Islet of Langerhans (tissue), 1 donor: ENCODE data around the gene ZNF662.
"Not testable (repeated sequence)": the region's sequence is repeated elsewhere in the genome, so short reads cannot be mapped to it uniquely, and the experiment has no call there.

ENCODE experiments used
- FAIRE-seq: peaks from one replicate; lab custom pipeline; 2011; peaks lifted over from hg19 to GRCh38; lab: Jason Lieb, UNC

The ZNF662 gene

GRCh38 chr3:42906070-42906847, at the start of gene ZNF662:
Gene ZNF662 (plus strand): TSS chr3:42906142. CDS start chr3:42908115, 1,973 bp downstream.
- FAIRE-seq = no peak

- no peak for FAIRE-seq
Observed at GRCh38 chr3:42856544-42856943, 49.4 kb upstream of the ZNF662 start.

GRCh38 chr3:42864321-42864950, 41.5 kb upstream of the ZNF662 start:
- no peak for FAIRE-seq

- no peak for FAIRE-seq
Observed at GRCh38 chr3:42865256-42865655, 40.7 kb upstream of the ZNF662 start.

GRCh38 chr3:42867138-42867537, 38.8 kb upstream of the ZNF662 start:
- no peak for FAIRE-seq

- no peak for FAIRE-seq
Observed at GRCh38 chr3:42868841-42869240, 37.1 kb upstream of the ZNF662 start.

- no peak for FAIRE-seq
Observed at GRCh38 chr3:42871592-42872196, 34.2 kb upstream of the ZNF662 start.

GRCh38 chr3:42872718-42873117, 33.2 kb upstream of the ZNF662 start:
- no peak for FAIRE-seq

- FAIRE-seq = no peak
Observed at GRCh38 chr3:42873221-42873982, 32.5 kb upstream of the ZNF662 start.

GRCh38 chr3:42874749-42875148, 31.2 kb upstream of the ZNF662 start:
- FAIRE-seq = no peak

- FAIRE-seq = no peak
Observed at GRCh38 chr3:42875325-42876151, 30.4 kb upstream of the ZNF662 start, which contains the start of gene CYP8B1. Gene CYP8B1 (minus strand): TSS chr3:42875879. CDS start chr3:42875816, 63 bp downstream.

GRCh38 chr3:42876401-42876800, 29.5 kb upstream of the ZNF662 start:
- FAIRE-seq = no peak

GRCh38 chr3:42876940-42877720, 28.8 kb upstream of the ZNF662 start:
- FAIRE-seq = no peak

GRCh38 chr3:42877881-42878280, 28.1 kb upstream of the ZNF662 start:
- no peak for FAIRE-seq

- FAIRE-seq = no peak
Observed at GRCh38 chr3:42880183-42880582, 25.8 kb upstream of the ZNF662 start.

GRCh38 chr3:42880601-42881451, 25.1 kb upstream of the ZNF662 start:
- FAIRE-seq = no peak

- not testable (repeated sequence) for FAIRE-seq
Observed at GRCh38 chr3:42883251-42883930, 22.6 kb upstream of the ZNF662 start.

GRCh38 chr3:42884324-42884723, 21.6 kb upstream of the ZNF662 start:
- no peak for FAIRE-seq

GRCh38 chr3:42886294-42886822, 19.6 kb upstream of the ZNF662 start:
- no peak for FAIRE-seq
